ENCODE measurements around the gene GIGYF2. TPM values are rescaled to one million over a fixed set of nuclear protein-coding genes. Genes with fewer than 3 reads are reported as not detected.

Gene GIGYF2
- polyA plus RNA-seq, 1 of the 3 experiments (the other 2 are of a cell fraction) = 12.8 TPM

DNA sequence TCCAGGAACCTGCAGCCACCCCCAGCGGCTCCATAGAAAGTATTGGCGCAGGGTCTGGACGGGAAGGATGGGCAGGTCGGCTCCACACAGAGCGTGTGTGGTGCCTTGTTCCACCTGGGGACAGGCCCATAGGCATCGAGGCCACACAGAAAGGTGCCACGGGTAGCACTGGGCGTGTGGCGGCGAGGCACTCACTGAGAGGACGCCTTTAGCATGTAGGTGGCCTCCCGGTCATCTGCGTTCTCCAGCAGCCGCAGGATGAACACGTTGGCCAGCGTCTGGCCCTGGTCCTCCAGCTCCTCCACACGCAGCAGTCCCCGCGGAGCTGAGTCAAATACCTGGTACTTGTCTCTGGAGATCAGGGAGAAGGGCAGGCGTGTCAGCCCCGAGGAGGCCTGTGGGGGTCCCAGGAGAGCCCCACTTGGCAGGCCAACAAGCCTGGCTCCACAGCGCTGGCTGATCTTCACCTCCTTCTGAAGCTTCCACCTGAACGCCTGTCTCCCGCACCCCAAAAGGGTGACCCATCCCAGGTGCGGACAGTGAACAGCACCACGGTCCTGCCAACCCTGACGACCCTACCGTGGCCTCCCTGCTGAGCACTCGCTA, 186.1 kb downstream of the GIGYF2 start (continued):
- TF ChIP-seq REST (IDR thresholded peaks at IDR 0.05; ENCODE audit: low read depth, low read length) = no peak
- TF ChIP-seq USF1 (IDR thresholded peaks at IDR 0.05; ENCODE audit: borderline replicate concordance, low read depth) = no peak
- TF ChIP-seq SIN3A (IDR thresholded peaks at IDR 0.05; ENCODE audit: borderline replicate concordance, low read depth, low read length) = no peak
- no peak for TF ChIP-seq FOSL2 (IDR thresholded peaks at IDR 0.05; ENCODE audit: borderline replicate concordance, low read depth)
- TF ChIP-seq GATA2 (CRISPR knock-in tag; IDR thresholded peaks at IDR 0.05) = no peak
- no peak for TF ChIP-seq USF2 (IDR thresholded peaks at IDR 0.05; ENCODE audit: borderline replicate concordance, low read depth, low read length)
- TF ChIP-seq POLR2AphosphoS5 (IDR thresholded peaks at IDR 0.05; ENCODE audit: low read depth, low read length) = no peak
- no peak for TF ChIP-seq TAF1 (IDR thresholded peaks at IDR 0.05; ENCODE audit: borderline replicate concordance, low read depth, low read length)
- no peak for TF ChIP-seq MXI1 (IDR thresholded peaks at IDR 0.05; ENCODE audit: low read depth, low read length)
- TF ChIP-seq TCF12 (IDR thresholded peaks at IDR 0.05) = no peak

- Histone ChIP-seq H3K4me3 (ENCODE audit: low read depth in 2 of 2, low read length in 1 of 2) (no peak overlapping the region), H3K9ac (no peak overlapping the region), H4K20me1 (ENCODE audit: insufficient read depth) (no peaks in the 10 kb centered on the region), H3K9me3 (no peaks in the 10 kb centered on the region), H3K4me1 (ENCODE audit: control insufficient read depth in 1 of 2, insufficient read depth in 2 of 2, low read depth in 1 of 2, low read length in 1 of 2) (no peaks in the 10 kb centered on the region), H3F3A (replicated peaks; ENCODE audit: insufficient read depth) (no peaks in the 10 kb centered on the region), H3K9me2 (no peaks in the 10 kb centered on the region), H3K27me3 (ENCODE audit: insufficient read depth) (no peaks in the 10 kb centered on the region), H3K79me2 (ENCODE audit: insufficient read depth) (no peaks in the 10 kb centered on the region), H3K27ac (ENCODE audit: low read depth in 2 of 2, low read length in 1 of 2) (no peak overlapping the region), H3K36me3 (replicated peaks in 1 of 2; ENCODE audit: control insufficient read depth in 1 of 2, insufficient read depth in 2 of 2, low read length in 1 of 2) (no peaks in the 10 kb centered on the region), H3K4me2 (no peak overlapping the region), H2AFZ (ENCODE audit: low read depth) (no peak overlapping the region)
- WGBS (ENCODE audit: low lambda C conversion rate) = 86% methylated on average over 8 of the region's 11 CpGs
- DNase-seq = peak; percentile 16
- CTCF ChIA-PET = interaction anchor here (1.0 to 1.2 kb wide), 4 partner anchors 9 to 170 kb away, joined by 3 read pairs; no protein-coding TSS in a partner anchor
- POLR2A ChIA-PET = no interaction called here
- TF ChIP-seq FOXM1 (IDR thresholded peaks at IDR 0.05; ENCODE audit: low read depth) (no peak), EZH2phosphoT487 (IDR thresholded peaks at IDR 0.05; ENCODE audit: borderline replicate concordance, low read depth) (no peak), GATA2 (CRISPR knock-in tag; IDR thresholded peaks at IDR 0.05) (no peak), RFX5 (IDR thresholded peaks at IDR 0.05; ENCODE audit: low read length) (no peak), RAD21 (IDR thresholded peaks at IDR 0.05; ENCODE audit: low read length) (no peak), YY1 (IDR thresholded peaks at IDR 0.05; ENCODE audit: low read depth) (no peak), RXRA (IDR thresholded peaks at IDR 0.05; ENCODE audit: borderline replicate concordance, low read depth) (no peak), POLR2AphosphoS5 (IDR thresholded peaks at IDR 0.05; ENCODE audit: low read depth, low read length) (no peak), USF2 (IDR thresholded peaks at IDR 0.05; ENCODE audit: borderline replicate concordance, low read depth, low read length) (no peak), RCOR1 (IDR thresholded peaks at IDR 0.05; ENCODE audit: low read length) (no peak), SMC3 (IDR thresholded peaks at IDR 0.05; ENCODE audit: low read depth, low read length) (no peak)
Measured at GRCh38 chr2:232884001-232884421, 186.9 kb downstream of the GIGYF2 start.
